Suprapubic skin (tissue), 3 donors: ENCODE measurements around the gene ITPR2.

Experiments
- CTCF ChIP-seq, 2 donors: fragments of 200-600 bp in 1 of 2; fragments of 450-650 bp in 1 of 2; sonication (generic) in 1 of 2; IDR thresholded peaks; one replicate each; pipeline ENCODE4 v1.5.1; 2016 to 2019; ENCODE audit warnings: antibody characterized with exemption in 2 of 2, mild to moderate bottlenecking in 1 of 2, moderate library complexity in 1 of 2
- POLR2AphosphoS5 ChIP-seq, 3 donors: sonication (generic); formaldehyde crosslinking; IDR thresholded peaks; one replicate each; pipeline ENCODE4 v1.6.1; 2017; ENCODE audit warnings: antibody characterized with exemption in 3 of 3

GRCh38 chr12:26297396-26298070, 535.5 kb downstream of the ITPR2 start:
- TF ChIP-seq CTCF (IDR thresholded peaks at IDR 0.05) (no peak), POLR2AphosphoS5 (IDR thresholded peaks at IDR 0.05) (no peak)
